ENCODE data around the gene TMED9. TPM values are rescaled to one million over a fixed set of nuclear protein-coding genes. Genes with fewer than 3 reads are reported as not detected.

Gene TMED9
- total RNA-seq, 1 donor, result 90.7 TPM

DNA sequence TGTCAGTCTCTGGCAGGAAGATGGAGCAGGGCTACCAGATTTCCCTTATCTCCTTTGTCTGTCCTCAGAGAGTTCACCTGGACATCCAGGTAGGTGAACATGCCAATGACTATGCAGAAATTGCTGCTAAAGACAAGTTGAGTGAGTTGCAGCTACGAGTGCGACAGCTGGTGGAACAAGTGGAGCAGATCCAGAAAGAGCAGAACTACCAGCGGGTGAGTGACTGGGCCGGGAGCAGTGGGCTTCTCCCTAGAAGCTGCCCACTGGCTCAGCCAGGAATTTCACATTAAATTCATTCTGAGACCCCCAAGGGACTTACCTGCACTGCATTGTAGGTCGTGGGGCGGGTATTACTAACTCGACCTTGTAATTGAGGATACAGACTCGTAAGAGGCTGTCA is 2.1 kb downstream of the TMED9 start:
- DNase-seq (ENCODE audit: low read depth), result no peak
- TF ChIP-seq, protein P1, sequence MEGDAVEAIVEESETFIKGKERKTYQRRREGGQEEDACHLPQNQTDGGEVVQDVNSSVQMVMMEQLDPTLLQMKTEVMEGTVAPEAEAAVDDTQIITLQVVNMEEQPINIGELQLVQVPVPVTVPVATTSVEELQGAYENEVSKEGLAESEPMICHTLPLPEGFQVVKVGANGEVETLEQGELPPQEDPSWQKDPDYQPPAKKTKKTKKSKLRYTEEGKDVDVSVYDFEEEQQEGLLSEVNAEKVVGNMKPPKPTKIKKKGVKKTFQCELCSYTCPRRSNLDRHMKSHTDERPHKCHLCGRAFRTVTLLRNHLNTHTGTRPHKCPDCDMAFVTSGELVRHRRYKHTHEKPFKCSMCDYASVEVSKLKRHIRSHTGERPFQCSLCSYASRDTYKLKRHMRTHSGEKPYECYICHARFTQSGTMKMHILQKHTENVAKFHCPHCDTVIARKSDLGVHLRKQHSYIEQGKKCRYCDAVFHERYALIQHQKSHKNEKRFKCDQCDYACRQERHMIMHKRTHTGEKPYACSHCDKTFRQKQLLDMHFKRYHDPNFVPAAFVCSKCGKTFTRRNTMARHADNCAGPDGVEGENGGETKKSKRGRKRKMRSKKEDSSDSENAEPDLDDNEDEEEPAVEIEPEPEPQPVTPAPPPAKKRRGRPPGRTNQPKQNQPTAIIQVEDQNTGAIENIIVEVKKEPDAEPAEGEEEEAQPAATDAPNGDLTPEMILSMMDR (IDR thresholded peaks at IDR 0.05; ENCODE audit: insufficient read depth, low read length), result no peak
- no peak overlapping the region for H3K4me3 ChIP-seq (ENCODE audit: low read depth, low read length)

DNA sequence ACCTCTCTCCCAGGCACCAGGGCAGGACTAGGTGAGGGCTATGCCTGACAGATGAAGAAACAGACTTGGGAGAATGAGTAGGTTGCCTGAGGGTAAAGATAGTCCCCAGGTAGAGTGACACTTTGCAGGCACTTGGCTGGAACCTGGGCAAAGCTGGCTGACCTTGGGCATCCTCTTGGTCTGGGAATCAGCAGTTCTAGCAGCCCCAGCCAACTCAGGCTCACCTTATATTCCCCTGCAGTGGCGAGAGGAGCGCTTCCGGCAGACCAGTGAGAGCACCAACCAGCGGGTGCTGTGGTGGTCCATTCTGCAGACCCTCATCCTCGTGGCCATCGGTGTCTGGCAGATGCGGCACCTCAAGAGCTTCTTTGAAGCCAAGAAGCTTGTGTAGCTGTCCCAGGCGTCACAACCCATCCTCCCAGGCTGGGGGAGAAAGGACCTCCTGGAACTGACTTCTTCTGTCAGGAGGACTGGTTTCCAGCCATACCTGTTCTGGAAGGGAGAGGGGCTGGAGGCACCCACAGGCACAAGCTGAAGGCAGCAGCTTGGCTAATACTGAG is 3.1 kb downstream of the TMED9 start:
- TF ChIP-seq, protein P1 (IDR thresholded peaks at IDR 0.05; ENCODE audit: insufficient read depth, low read length), result no peak
- no peak overlapping the region for H3K4me3 ChIP-seq (ENCODE audit: low read depth, low read length)
- DNase-seq (ENCODE audit: low read depth), result no peak

DNA sequence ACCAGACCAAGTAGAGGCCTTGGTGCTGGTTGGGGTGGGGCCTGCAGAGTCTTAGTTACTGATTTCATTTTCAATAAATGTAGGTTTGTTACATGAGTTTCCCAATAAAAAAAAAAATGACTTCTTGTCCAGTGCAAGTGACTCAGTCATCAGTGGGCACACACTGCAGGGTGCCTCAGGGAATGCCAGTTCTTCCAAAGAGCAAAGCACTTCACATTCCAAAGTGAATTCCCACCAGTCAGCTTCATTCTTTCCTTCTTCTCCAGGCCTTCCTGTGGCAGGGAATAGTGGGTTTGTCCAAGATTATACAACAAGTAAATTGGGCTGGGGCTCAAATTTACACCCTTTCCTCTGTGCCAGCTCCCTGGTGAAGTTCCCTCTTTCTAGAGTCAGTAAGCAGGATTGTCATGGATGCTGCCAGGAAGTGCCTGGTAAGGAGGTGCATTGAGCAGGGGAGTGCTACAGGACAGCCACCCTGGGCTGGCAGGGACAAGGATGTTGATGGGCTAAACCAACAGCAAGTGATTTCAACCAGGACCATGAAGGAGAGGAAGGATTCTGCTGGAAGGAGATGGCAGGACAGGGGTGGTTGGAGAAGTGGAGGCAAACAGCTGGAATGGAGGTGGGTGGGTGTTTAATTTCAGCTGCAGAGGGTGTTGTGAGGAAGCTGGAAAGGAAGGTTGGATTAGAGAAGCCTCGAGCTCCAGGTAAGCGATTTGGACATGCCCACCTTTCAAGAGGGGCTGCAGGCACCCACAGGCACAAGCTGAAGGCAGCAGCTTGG is 4.2 kb downstream of the TMED9 start:
- no peak overlapping the region for H3K4me3 ChIP-seq (ENCODE audit: low read depth, low read length)
- DNase-seq (ENCODE audit: low read depth), result no peak
- TF ChIP-seq, protein P1 (IDR thresholded peaks at IDR 0.05; ENCODE audit: insufficient read depth, low read length), result no peak

DNA sequence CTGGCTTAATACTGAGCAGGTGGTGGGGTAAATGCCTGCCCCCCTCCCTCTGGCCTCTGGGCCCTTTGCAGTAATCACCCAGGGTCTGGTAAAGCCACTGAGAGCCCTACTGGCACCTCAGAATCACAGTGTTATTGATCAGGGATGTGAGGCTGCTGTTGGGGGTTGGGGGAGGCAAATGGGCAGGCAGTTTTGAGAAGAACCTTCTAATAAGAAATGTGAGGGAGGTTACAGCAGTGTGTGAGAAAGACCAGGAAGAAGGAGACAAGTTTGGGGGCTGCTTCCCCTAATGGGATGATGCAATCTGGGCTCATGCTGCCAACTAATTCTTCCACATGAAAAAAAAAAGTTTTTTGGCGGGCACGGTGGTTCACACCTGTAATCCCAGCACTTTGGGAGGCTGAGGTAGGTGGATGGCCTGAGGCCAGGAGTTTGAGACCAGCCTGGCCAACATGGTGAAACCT is 4.8 kb downstream of the TMED9 start:
- H3K4me3 ChIP-seq (ENCODE audit: low read depth, low read length), result no peak overlapping the region
- no peak for DNase-seq (ENCODE audit: low read depth)
- TF ChIP-seq, protein P1 (IDR thresholded peaks at IDR 0.05; ENCODE audit: insufficient read depth, low read length), result no peak

DNA sequence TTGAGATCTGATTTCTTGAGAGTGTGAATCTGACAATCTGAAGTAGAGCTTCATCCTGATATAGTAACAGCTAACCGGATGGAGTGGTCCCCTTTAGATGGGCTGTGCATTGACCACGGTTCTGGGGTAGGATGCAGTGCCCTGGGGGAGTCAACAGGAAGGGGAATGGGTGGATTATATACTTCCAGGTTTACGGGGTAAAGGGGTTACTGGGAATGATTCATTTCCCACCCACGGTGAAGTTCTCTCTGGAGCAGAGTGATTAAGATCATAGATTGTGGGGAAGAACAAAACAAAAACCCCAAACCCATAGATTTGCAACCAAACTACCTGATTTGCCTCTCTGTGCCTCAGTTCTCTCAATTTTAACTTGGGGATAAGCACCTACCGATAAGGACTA is 6.5 kb downstream of the TMED9 start:
- no peak for DNase-seq (ENCODE audit: low read depth)
- TF ChIP-seq, protein P1 (IDR thresholded peaks at IDR 0.05; ENCODE audit: insufficient read depth, low read length), result no peak
- H3K4me3 ChIP-seq (ENCODE audit: low read depth, low read length), result no peak overlapping the region

DNA sequence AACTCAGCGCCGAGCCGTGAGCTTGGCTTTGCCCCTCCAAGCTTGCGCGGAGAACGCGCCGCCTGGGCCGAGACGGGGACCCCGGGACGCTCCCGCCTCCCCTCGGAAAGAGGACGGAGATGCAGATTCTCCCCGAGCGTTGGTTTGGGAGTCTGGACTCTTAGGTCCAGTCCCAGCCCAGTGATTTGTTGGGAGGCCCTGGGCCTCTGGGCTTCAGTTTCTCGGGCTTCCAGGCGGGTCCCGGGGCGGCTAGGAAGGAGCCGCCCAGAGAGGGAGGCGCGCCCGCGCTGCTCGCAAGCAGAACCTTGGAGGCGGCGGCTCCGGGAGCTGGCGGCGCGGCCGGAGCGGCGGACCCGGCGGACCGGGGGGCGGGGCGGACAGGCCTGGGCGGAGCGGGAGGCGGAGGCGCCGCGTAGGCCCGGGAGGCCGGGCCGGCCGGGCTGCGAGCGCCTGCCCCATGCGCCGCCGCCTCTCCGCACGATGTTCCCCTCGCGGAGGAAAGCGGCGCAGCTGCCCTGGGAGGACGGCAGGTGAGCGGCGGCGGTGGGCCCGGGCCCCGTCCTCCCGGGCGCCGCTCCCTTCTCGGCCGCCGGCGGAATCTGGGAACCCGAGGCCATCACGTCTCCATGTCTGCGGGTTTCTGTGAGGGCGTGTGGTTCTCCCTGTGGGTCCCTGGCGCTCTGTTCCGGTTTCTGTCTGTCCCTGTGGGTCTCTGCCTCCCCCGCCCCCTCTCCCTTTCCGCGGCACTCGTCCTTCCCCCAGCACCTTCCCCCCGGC is 7.9 kb downstream of the TMED9 start, which contains the start of gene B4GALT7:
TSS of gene B4GALT7 (plus strand) at position 402 of the 777 bp plus-strand sequence. CDS start at position 481, 79 bp downstream.
- peak within 1 kb of the TSS; percentile 83 for H3K4me3 ChIP-seq (ENCODE audit: low read depth, low read length)
- TF ChIP-seq, protein P1 (IDR thresholded peaks at IDR 0.05; ENCODE audit: insufficient read depth, low read length), result no peak
- peak; percentile 68 for DNase-seq (ENCODE audit: low read depth)

Data from fibroblast of the aortic adventitia (primary cell).